ENCODE results near the gene RERE.
"Not testable (repeated sequence)": the region's sequence is repeated elsewhere in the genome, so short reads cannot be mapped to it uniquely, and the experiment has no call there.

Gene RERE

DNA sequence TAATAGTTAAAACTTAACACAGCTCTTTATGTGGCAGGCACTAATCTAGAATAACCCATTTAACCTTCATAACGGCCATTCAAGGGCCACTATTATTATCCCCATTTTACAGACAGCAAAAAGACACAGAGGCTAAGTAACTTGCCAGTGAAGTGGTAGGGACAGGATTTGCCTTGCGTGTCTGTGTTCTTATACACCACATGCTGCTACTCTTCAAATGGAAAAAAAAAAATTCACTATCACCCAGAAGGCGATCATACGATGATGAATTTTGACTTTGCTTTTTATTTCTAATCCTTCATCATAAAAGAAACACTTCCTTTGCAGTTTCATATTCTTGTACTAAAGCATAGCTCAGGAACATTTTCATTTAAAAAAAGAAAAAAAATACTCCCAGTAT is 65.5 kb downstream of the RERE start:
- no peak for DNase-seq

DNA sequence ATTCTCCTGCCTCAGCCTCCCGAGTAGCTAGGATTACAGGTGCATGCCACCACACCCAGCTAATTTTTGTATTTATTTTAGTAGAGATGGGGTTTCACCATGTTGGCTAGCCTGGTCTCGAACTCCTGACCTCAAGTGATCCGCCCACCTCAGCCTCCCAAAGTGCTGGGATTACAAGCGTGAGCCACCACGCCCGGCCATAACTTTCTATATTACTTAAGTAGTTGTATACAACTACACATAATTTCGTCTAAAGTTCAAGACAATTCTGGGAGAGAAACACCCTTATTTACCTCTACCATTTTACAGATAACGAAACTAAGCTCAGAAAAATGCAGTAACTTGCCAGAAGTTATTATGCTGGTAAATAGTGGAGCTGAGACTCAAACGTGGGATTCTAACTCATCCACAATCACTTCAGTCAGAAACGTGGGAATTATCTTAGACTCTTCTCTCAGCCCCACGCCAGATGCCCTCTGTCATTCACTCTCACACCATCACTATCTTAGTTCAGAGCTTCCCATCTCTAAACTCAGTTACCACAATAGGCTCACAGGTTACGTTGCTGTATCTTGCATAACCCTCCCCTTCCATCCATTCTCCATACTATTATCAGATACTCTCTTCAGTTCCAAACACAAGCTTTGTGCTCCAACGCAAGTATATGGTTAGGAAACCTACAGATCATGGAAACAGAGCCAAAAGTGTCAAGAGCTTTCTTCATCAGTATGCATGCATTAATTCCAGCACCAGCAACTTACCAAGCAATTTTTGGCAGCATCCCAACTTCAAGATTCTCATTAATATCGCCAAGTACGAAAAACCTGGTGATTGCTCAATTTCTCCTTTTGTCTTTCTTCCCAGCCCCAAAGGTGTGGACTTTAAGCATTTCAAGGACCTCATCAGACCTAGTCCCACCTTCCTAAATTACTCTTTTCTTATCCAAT is 69.3 kb downstream of the RERE start:
- no peak for DNase-seq

DNA sequence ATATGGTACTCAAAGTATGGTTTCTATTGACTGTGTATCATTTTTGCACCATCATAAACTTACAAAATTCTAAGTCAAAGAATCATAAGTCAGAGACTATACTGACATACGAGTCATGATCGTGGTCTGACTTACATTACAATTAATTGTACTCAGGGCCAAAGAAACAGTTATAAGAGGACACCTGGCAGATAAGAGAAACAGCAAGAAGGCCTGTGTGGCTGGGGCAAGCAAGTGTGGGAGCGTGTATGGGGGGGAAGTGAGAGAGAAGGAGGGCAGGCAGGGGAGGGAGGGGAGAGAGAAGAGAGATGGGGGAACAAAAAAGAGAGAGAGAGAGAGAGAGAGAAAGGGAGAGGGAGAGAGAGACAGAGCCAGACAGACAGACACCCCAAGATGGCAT is 70.9 kb downstream of the RERE start:
- DNase-seq = no peak

DNA sequence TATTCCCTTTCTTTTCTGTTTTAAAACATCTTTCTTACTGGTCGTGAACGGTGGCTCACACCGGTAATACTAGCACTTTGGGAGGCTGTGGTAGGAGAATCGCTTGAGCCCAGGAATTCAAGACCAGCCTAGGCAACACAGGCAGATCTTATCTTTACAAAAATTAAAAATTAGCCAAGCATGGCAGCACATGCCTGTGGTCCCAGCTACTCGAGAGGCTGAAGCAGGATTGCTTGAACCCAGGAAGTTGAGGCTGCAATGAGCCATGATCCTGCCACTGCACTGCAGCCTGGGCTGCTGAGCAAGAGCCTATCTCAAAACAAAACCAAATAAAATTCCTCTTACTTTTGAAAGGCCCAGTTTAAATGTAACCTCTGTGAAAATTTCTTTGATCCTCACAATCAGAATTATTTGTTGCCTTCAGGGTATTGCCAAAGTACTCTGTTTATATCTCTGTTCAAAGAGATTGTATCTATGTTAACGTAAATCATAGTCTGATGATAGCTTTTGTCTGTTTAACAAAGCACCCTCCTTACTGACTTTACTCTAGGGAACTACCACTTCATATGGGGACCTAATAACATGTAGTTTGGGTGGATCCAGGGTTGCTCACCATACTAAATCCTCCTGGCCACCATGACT is 71.6 kb downstream of the RERE start:
- DNase-seq = no peak

DNA sequence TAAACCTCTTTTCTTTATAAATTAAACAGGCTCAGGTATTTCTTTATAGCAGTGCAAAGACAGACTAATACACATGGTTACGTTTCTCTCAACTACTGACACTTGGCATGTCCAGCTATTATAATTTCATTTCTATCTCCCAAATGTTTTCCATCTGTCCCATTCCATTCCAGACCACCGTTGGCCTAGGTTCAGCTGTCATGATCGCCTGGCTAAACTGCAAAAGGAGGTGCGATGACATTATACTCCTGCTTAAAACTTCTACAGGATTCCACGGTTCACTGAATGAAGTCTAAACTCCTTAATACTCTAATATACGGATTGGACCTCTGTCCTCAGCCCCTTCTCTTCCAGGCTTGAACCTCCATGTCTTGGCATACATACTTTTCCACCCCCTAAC is 72.1 kb downstream of the RERE start:
- DNase-seq = no peak

DNA sequence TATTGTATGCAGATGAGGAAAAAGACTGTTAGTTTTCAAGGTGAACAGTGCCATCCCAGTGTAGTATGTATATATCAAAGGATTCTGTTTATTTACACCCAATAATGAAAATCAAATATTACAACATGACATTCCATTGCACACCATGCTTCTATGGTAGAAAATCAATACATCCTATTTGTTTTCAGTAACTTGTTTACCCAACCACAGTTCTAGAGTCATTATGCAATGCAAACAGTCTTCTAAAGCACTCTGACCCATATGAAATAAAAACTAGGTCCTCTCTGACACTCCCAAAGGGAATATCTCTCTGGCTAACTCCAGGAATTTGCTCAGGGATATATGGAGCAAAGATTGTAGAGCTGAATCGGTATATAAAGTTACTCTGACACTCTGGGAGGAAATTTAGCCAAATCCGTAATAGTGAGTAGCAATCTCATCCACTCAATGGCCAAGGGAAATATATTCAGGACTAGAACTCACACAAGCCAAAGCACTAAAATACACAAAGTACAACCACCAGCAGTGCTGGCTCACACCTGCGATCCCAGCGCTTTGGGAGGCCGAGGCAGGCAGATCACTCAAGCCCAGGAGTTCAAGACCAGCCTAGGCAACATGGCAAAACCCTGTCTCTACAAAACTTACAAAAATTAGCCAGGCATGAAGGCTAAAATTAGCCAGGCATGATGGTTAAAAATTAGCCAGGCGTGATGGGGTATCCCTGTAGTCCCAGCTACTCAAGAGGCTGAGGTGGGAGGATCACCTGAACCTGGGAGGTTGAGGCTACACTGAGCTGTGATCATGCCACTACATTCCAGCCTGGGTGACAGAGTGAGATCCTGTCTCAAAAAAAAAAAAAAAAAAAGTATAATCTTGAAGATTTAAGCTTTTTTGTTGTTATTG is 75.2 kb downstream of the RERE start:
- DNase-seq = no peak

DNA sequence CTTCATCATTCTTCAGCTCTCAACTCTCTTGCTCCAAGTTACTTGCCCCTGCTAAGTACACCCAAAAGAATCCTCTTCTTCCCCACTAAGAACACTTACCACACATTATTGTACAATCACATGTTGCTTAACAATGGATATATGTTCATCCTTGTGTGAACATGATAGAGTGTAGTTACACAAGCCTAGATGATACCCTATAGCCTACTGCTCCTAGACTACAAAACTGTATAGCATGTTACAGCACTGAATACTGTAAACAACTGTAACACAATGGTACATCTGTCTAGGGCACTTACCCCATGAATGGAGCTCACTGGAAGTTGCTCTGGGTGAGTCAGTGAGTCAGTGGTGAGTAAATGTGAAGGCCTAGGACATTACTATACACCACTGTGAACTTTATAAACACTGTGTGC is 77.4 kb downstream of the RERE start:
- DNase-seq = no peak

GRCh38 chr1:8739377-8739776 is 78.1 kb downstream of the RERE start:
- DNase-seq = no peak

DNA sequence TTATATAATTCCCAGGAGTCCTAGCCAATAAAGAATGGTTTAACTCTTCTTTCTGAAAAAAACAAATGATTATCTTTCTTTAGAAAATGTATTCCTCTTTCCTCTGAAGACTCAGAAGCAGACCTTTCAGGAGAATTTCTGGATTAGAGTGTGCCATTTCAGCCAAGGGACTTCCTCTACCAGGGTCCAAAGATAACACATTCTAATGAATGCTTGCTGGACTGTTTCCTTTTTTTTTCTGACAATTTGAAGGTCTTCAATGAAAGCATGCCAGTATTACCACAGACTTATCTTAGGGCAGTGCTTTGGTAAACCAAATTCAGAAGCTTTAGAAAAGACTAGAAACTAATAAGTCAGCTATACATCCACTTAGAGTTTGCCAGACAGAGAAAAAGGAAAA is 80.5 kb downstream of the RERE start:
- no peak for DNase-seq

DNA sequence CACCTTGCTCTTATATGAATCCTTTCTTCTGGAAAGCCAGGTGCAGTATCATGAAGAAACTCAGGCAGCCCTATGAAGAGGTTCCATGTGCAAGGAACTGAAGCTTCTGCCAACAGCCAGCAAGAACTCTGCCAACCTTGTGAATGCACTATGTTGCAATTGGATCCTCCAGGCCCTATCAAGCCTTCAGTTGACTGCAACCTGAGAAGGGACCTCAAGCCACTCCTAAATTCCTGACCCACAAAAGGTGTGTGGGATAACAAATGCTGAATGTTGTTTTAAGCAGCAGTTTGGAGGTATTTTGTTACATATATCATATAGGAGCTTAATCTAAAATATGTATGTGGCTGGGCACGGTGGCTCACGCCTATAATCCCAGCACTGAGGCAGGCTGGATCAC is 84.0 kb downstream of the RERE start:
- no peak for DNase-seq

- DNase-seq = no peak
Measured at GRCh38 chr1:8731162-8731561, 86.3 kb downstream of the RERE start.

- no peak for DNase-seq
Measured at GRCh38 chr1:8728464-8728863, 89.0 kb downstream of the RERE start.

DNA sequence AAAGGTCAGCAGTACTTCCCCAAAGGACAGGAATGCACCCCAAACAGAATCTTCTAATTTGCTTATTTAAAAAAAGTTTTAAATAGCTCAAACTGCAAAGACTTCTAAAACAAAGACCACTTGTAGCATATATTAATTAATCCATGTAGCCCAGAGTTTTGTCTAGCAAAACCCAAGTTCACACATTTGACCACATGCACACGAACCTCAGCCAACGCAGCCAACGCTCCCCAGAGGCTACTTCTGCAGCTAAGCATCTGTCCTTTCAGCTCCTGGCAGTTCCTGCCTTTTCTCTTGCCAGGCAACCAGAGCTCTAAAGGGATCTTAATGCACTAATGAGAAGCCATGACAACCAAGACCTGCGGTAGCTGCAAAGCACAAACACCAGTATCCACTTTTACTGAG is 89.6 kb downstream of the RERE start:
- peak; percentile 73 for DNase-seq

GRCh38 chr1:8727316-8727715 is 90.1 kb downstream of the RERE start:
- DNase-seq = not testable (repeated sequence)

DNA sequence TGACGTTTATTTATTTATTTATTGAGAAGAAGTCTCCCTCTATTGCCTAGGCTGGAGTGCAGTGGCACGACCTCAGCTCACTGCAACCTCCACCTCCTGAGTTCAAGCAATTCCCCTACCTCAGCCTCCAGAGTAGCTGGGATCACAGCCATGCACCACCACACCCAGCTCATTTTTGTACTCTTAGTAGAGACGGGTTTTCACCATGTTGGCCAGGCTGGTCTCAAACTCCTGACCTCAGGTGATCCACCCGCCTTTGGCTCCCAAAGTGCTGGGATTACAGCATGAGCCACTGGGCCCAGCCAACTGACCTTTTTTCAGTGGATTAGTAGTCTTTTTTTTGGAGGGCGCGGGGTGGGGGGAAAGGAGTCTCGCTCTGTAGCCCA is 90.6 kb downstream of the RERE start:
- not testable (repeated sequence) for DNase-seq

DNA sequence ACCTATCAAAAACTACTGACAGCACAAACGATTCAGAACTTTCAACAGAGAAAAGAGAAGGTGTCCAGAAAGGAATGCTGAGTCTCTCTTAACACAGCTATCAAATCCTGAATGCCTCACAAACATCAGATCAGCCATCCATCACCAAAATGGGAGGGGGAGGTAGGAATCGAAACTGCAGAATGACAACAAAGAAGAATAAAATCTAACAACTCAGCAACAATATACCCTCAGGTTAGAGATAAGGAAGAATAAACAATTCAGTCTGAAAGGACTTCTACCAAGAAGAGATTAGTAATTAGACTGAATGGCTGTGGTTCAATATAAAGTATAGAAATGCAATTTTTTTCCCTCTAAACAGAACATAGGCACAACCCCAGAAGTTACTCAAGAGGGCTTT is 94.4 kb downstream of the RERE start:
- DNase-seq = no peak

- DNase-seq = no peak
Measured at GRCh38 chr1:8722366-8722765, 95.1 kb downstream of the RERE start.

GRCh38 chr1:8721679-8722324 is 95.6 kb downstream of the RERE start:
- no peak for DNase-seq

DNA sequence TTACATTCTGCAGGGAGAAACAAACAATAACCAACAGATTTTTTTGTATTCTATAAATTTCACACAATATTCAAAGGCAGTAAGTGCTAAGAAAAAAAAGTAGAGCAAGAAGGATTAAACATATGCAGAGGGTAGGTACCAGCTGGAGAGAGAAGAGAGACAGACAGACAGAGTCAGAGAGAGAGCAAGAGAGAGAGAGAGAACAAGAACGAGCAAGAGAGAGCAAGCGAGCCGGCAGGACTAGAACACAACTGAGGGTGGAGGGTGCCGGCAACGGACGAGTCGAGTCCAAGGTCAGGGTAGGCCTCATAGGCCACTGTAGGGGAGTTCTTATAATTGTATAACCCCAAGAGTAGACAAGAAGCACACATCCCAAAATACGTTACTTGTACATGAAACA is 97.1 kb downstream of the RERE start:
- no peak for DNase-seq

GRCh38 chr1:8718850-8719361 is 98.5 kb downstream of the RERE start:
- peak; percentile 74 for DNase-seq

DNA sequence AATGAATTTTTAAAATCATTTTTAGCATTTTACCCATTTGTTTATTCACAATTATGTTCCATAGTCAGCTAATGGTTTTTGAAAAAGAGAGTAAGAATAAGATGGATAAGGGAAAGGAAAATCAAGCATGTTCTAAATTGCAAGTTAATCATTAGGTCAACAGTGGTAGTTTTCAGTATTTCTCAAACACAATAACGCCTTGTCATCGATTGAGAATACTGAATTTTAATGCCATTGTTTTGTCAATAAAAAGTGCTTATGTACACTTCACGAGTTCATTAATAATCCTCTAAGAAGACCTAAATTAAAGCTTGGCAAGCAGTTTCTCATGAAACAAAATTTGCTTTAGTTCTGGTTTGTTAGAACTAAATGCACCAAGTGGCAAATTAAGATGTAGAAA is 100.3 kb downstream of the RERE start:
- no peak for DNase-seq

DNA sequence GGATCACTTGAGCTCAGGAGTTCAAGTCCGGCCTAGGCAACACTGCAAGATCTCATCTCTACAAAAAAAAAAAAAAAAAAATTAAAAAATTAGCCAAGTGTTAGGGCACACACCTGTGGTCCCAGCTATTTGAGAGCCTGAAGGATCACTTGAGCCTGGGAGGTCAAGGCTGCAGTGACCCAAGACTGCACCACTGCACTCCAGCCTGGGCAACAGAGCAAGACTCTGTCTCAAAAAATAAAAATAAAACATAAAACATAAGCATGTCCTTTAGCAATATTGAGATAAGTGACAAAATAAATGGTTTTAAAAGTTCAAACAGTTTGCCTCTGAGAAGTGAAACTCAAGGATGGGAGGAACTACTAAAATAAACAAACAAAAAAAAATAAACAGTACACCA is 101.2 kb downstream of the RERE start:
- no peak for DNase-seq

DNA sequence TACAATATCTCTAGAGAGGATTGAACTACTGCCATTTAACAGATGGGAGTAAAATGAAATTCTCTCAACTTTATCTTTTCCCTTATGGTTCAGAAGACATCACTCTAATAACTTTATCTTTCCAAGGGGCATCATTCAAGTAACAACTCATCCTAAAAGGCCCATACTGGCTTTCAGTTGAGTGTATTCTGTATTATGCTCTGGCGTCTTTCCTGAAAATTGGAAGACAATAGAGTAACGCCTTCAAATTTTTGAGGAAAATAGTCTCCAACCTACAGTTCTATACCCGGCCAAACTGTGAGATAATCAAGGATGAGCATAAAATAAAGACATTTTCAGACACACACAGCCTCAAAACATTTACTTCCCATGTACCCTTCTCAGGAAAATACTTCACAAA is 103.3 kb downstream of the RERE start:
- no peak for DNase-seq

All from eye (tissue), 1 donor.